Measurements from ENCODE around the gene GTF2B.
A peak's percentile ranks its signal among the peaks of the same experiment; 100 is the strongest.
"Not testable (repeated sequence)": the region's sequence is repeated elsewhere in the genome, so short reads cannot be mapped to it uniquely, and the experiment has no call there.

The GTF2B gene

DNA sequence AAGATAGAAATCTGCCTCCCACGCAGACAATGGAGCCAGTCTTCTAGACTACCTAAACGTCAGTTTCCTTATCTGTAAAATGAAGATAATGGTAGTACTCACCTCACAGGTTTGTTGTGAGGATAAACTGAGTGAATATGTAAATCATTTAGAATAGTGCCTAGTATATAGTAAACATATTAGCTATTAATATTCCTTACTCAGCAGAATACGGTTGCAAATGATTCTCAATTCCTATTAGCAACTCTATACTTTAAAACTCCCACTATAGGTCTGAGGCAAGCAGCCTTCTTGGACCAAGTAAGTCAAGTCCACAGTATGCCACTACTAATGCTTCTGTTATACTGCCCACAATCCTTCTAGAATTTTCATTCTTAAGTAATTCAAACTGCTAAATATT lies 5.4 kb downstream of the GTF2B start:
- DNase-seq (ENCODE audit: low read depth): no peak
- TF ChIP-seq, protein P1, sequence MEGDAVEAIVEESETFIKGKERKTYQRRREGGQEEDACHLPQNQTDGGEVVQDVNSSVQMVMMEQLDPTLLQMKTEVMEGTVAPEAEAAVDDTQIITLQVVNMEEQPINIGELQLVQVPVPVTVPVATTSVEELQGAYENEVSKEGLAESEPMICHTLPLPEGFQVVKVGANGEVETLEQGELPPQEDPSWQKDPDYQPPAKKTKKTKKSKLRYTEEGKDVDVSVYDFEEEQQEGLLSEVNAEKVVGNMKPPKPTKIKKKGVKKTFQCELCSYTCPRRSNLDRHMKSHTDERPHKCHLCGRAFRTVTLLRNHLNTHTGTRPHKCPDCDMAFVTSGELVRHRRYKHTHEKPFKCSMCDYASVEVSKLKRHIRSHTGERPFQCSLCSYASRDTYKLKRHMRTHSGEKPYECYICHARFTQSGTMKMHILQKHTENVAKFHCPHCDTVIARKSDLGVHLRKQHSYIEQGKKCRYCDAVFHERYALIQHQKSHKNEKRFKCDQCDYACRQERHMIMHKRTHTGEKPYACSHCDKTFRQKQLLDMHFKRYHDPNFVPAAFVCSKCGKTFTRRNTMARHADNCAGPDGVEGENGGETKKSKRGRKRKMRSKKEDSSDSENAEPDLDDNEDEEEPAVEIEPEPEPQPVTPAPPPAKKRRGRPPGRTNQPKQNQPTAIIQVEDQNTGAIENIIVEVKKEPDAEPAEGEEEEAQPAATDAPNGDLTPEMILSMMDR (IDR thresholded peaks at IDR 0.05; ENCODE audit: insufficient read depth, low read depth, low read length, missing control alignments): no peak
- no peak overlapping the region for H3K4me3 ChIP-seq (ENCODE audit: low read depth, low read length)

GRCh38 chr1:88883156-88883555 lies 8.2 kb downstream of the GTF2B start:
- no peak overlapping the region for H3K4me3 ChIP-seq (ENCODE audit: low read depth, low read length)
- TF ChIP-seq, protein P1 (IDR thresholded peaks at IDR 0.05; ENCODE audit: insufficient read depth, low read depth, low read length, missing control alignments): no peak
- no peak for DNase-seq (ENCODE audit: low read depth)

DNA sequence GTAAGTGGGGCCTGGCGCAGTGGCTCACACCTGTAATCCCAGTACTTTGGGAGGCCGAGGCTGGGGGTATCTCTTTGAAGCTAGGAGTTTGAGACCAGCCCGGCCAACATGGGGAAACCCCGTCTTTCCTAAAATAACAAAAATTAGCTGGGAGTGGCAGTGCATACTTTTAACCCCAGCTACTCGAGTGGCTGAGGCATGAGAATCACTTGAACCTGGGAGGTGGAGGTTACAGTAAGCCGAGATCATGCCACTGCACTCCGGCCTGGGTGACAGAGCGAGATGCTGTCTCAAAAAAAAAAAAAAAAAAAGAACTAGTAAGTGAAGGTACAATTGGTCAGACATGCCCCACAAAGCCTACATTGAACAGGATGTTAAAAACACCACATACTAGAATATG lies 10.7 kb downstream of the GTF2B start:
- not testable (repeated sequence) for DNase-seq (ENCODE audit: low read depth); H3K4me3 ChIP-seq (ENCODE audit: low read depth, low read length)

GRCh38 chr1:88878731-88879130 lies 12.6 kb downstream of the GTF2B start:
- DNase-seq (ENCODE audit: low read depth): no peak
- TF ChIP-seq, protein P1 (IDR thresholded peaks at IDR 0.05; ENCODE audit: insufficient read depth, low read depth, low read length, missing control alignments): no peak
- H3K4me3 ChIP-seq (ENCODE audit: low read depth, low read length): no peak overlapping the region

GRCh38 chr1:88877911-88878310 lies 13.5 kb downstream of the GTF2B start:
- TF ChIP-seq, protein P1 (IDR thresholded peaks at IDR 0.05; ENCODE audit: insufficient read depth, low read depth, low read length, missing control alignments): no peak
- no peak overlapping the region for H3K4me3 ChIP-seq (ENCODE audit: low read depth, low read length)
- DNase-seq (ENCODE audit: low read depth): no peak

- H3K4me3 ChIP-seq (ENCODE audit: low read depth, low read length): no peak overlapping the region
- TF ChIP-seq, protein P1 (IDR thresholded peaks at IDR 0.05; ENCODE audit: insufficient read depth, low read depth, low read length, missing control alignments): peak; percentile 32
- DNase-seq (ENCODE audit: low read depth): no peak
These were observed 14.0 kb downstream of the GTF2B start for GRCh38 chr1:88877382-88877825.

DNA sequence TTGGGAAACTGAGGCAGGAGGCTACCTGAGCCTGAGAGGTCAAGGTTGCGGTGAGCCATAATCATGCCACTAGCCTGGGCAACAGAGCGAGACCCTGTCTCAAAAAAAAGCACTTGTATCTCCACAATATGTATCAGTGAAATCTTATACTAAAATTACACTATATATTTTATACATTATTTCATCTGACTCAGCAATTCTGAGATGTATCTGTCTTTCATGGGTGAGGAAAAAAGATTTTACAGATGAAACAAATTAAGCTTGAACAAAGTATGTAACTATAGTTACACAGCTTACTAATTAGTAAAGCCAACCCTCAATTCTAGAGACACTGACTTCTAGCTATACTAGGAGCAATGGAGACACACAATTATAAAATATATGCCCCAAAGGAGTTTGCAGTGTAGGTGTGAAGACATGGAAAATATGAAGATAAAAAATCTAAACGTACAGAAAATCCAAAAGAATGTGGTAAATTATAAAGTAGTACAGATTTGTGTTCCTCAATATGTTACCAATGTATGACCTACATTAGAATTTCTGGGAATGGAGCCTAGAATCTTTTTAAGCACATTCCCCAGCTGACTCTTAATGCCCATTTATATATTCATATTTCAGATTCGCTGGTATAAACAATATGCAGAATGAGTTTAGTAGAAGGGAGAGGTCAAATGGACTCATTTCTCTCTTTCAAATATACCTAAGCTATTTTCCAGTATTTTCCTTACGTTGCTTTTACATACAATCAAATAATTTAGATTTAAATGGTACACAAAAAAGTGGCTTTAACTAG lies 14.6 kb downstream of the GTF2B start:
- H3K4me3 ChIP-seq (ENCODE audit: low read depth, low read length): no peak overlapping the region
- DNase-seq (ENCODE audit: low read depth): no peak
- TF ChIP-seq, protein P1 (IDR thresholded peaks at IDR 0.05; ENCODE audit: insufficient read depth, low read depth, low read length, missing control alignments): no peak

Data from GM12865 (cell line).